ENCODE measurements around the gene MPG.
A peak's percentile ranks its signal among the peaks of the same experiment; 100 is the strongest.

Gene MPG

GRCh38 chr16:83781-84615 lies 6.0 kb downstream of the MPG start:
- DNase-seq, result no peak

GRCh38 chr16:84718-85406 lies 6.8 kb downstream of the MPG start:
- DNase-seq, result no peak

- DNase-seq, result no peak
Observed at GRCh38 chr16:85407-85782, 7.4 kb downstream of the MPG start.

- DNase-seq, result no peak
Observed at GRCh38 chr16:85865-86264, 7.8 kb downstream of the MPG start.

GRCh38 chr16:86483-86952 lies 8.5 kb downstream of the MPG start:
- DNase-seq, result no peak

GRCh38 chr16:88613-89012 lies 10.6 kb downstream of the MPG start:
- DNase-seq, result no peak

- DNase-seq, result no peak
Observed at GRCh38 chr16:89391-90302, 11.6 kb downstream of the MPG start.

- DNase-seq, result peak; percentile 30 to 61
Observed at GRCh38 chr16:91484-91883, 13.5 kb downstream of the MPG start.

- DNase-seq, result no peak
Observed at GRCh38 chr16:92431-93339, 14.7 kb downstream of the MPG start.

GRCh38 chr16:94918-95265 lies 16.9 kb downstream of the MPG start:
- DNase-seq, result no peak

- peak; percentile 73 to 74 for DNase-seq
Observed at GRCh38 chr16:96935-97381, 18.9 kb downstream of the MPG start.

- DNase-seq, result no peak
Observed at GRCh38 chr16:97822-98221, 19.8 kb downstream of the MPG start.

- no peak for DNase-seq
Observed at GRCh38 chr16:100989-101388, 23.0 kb downstream of the MPG start.

GRCh38 chr16:101586-101985 lies 23.6 kb downstream of the MPG start:
- DNase-seq, result no peak

GRCh38 chr16:102060-102855 lies 24.2 kb downstream of the MPG start:
- no peak for DNase-seq

- DNase-seq, result no peak
Observed at GRCh38 chr16:104355-104754, 26.3 kb downstream of the MPG start.

- DNase-seq, result no peak
Observed at GRCh38 chr16:104928-105327, 26.9 kb downstream of the MPG start.

- DNase-seq, result no peak
Observed at GRCh38 chr16:105521-105920, 27.5 kb downstream of the MPG start.

GRCh38 chr16:106623-107324 lies 28.7 kb downstream of the MPG start:
- DNase-seq, result peak; percentile 43 to 82

- no peak for DNase-seq
Observed at GRCh38 chr16:112153-112840, 34.3 kb downstream of the MPG start.
